Measurements from ENCODE around the gene KCNJ11. TPM values are rescaled to one million over a fixed set of nuclear protein-coding genes. Genes with fewer than 3 reads are reported as not detected.

The KCNJ11 gene
- total RNA-seq (10 to 100 TPM; 11.5 to 32.4 (median 17.6) TPM), polyA plus RNA-seq (10 to 100 TPM; 14.8 to 22.3 TPM)
- long read RNA-seq, donor 1, transcript KCNJ11-201 (1 exons, 2,801 nt): major isoform, 51 of 53 reads
- long read RNA-seq, donor 1, partial matches to known transcripts: 0 of 53 reads
- long read RNA-seq, donor 1, other reads (novel, unspliced or antisense): 2 of 53 reads
- long read RNA-seq, donor 2, transcript KCNJ11-201 (1 exons, 2,801 nt): major isoform, 55 of 55 reads
- long read RNA-seq, donor 2, partial matches to known transcripts: 0 of 55 reads
- long read RNA-seq, donor 2, other reads (novel, unspliced or antisense): 0 of 55 reads
- long read RNA-seq, donor 3, transcript KCNJ11-201 (1 exons, 2,801 nt): major isoform, 60 of 61 reads
- long read RNA-seq, donor 3, partial matches to known transcripts: 1 of 61 reads
- long read RNA-seq, donor 3, other reads (novel, unspliced or antisense): 0 of 61 reads

DNA sequence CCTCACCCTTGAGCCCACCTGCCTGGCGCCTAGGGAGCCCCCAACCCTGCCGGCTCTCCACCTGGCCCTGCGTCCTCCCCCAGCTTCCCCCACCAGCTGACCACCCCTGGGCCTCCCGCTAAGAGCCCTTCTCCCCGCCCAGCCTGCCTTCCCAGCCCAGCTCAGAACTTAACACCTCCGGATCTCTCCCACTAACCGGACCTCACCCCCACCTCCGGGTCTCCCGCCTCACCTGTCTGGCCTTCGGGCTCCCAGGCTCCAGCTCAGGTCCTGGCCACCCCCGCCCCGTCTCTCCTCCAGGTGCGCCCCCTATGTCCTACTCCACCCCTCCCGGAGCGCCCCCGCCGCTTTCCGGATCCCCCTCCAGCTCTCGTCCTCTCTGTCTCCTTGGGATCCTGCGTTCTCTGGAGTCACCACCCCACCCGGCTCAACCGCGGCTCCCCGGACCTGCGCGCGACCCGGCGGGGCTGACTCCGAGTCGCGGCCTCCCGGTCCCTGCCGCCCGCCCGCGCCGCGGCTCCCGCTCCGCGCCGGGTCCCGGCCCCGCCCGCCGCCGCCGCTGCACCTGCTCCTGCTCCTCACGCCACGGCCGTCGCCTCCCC, at the start of gene KCNJ11:
TSS of gene KCNJ11 (minus strand) at position 51 of the 602 bp plus-strand sequence. CDS start 568 bp downstream, outside the sequence.
- Histone ChIP-seq H3K27me3 (peaks cover 0 to 15% (median 0%) of the 10 kb centered on the region in 9 donors), H3K9me3 (no peaks in the 10 kb centered on the region), H3K36me3 (no peaks in the 10 kb centered on the region), H3K27ac (peak within 1 kb of the TSS in 10 of 12 donors; percentile 8 to 77 (median 50)), H3K4me1 (peaks cover 0 to 39% (median 11%) of the 10 kb centered on the region in 12 donors), H3K4me3 (peak within 1 kb of the TSS; percentile 15 to 68 (median 56))
- ATAC-seq (peak in 2 of 4 donors; percentile 7 to 30), DNase-seq (peak in 1 of 5 donors; percentile 27)
- no peak for TF ChIP-seq POLR2A (IDR thresholded peaks at IDR 0.05)
- no peak for TF ChIP-seq CTCF (IDR thresholded peaks at IDR 0.05)
- intact Hi-C loops (cut with DNase I): loop anchor here in 1 of 10 donors (1.0 kb wide), 1 partner anchor 116 kb away; no protein-coding TSS in a partner anchor
- WGBS, 4 donors: 2 to 5% (median 4%) methylated on average over 32 to 53 of the region's 53 CpGs

DNA sequence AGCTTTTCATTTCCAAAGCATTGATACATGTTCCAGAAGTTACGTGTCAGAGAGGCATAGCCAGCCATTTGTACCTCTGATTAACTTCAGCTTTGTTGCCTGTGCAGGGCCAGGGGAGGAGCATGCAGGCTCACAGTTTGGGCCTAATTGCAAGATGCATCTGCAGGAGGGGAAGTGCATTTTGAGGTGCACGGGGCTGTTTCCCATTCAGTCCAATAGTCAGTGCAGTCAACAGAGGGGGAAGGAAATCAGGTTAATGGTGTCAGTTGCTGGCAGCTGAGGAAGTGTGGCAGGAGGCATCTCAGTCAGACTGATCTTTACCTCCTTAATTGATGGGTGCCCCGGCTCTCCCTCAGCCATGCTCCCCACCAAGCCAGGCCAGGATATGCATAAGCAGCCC, 48.9 kb upstream of the KCNJ11 start:
- DNase-seq (no peak), ATAC-seq (no peak)
- intact Hi-C loops (cut with DNase I): no loop called here
- no peak for TF ChIP-seq POLR2A (IDR thresholded peaks at IDR 0.05)
- TF ChIP-seq CTCF (IDR thresholded peaks at IDR 0.05): no peak
- WGBS, 4 donors: 67 to 84% (median 72%) methylated on average over 2 to 3 of the region's 3 CpGs
- peaks cover 0 to 16% (median 0%) of the 10 kb centered on the region in 9 donors for H3K27me3 ChIP-seq
- no peak overlapping the region for H3K4me3 ChIP-seq
- no peak overlapping the region for H3K27ac ChIP-seq
- H3K9me3 ChIP-seq: no peaks in the 10 kb centered on the region
- no peaks in the 10 kb centered on the region for H3K36me3 ChIP-seq
- H3K4me1 ChIP-seq: no peaks in the 10 kb centered on the region

- no peak overlapping the region for H3K27ac ChIP-seq
- no peaks in the 10 kb centered on the region for H3K9me3 ChIP-seq
- no peak for TF ChIP-seq POLR2A (IDR thresholded peaks at IDR 0.05)
- TF ChIP-seq CTCF (IDR thresholded peaks at IDR 0.05): no peak
- no peak for ATAC-seq
- 84 to 89% (median 88%) methylated on average over 4 of the region's 4 CpGs for WGBS, 4 donors
- H3K4me1 ChIP-seq: no peaks in the 10 kb centered on the region
- no peak overlapping the region for H3K4me3 ChIP-seq
- H3K36me3 ChIP-seq: no peaks in the 10 kb centered on the region
- intact Hi-C loops (cut with DNase I): no loop called here
- peaks cover 0 to 7% (median 0%) of the 10 kb centered on the region in 9 donors for H3K27me3 ChIP-seq
- no peak for DNase-seq
These were observed 45.6 kb upstream of the KCNJ11 start for GRCh38 chr11:17434108-17434507.

DNA sequence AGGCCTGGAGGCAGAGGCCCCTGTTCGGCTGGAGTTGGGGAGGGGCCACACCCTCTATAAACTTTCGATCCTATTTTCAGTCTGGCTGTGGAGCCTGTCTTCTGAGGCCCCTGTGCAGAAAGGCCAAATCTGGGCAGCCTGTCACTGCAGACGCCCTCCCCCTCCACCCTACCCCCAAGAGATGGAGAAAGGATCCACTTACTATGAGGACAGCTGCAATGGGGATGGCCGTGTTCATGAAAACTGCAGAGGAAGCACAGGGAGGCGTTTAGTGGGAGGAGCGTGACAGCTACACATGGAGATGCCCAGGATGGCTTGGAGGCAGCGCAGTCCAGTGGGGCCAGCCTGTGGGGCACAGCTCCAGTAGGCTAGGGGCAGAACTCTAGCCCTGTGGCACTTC, 43.5 kb upstream of the KCNJ11 start:
- H3K27ac ChIP-seq: no peak overlapping the region

More for the DNA sequence above, 43.5 kb upstream of the KCNJ11 start:
- Histone ChIP-seq H3K27me3 (peaks cover 0 to 3% (median 0%) of the 10 kb centered on the region in 9 donors), H3K9me3 (no peaks in the 10 kb centered on the region), H3K36me3 (no peaks in the 10 kb centered on the region), H3K4me1 (no peaks in the 10 kb centered on the region), H3K4me3 (no peak overlapping the region)
- ATAC-seq: no peak
- intact Hi-C loops (cut with DNase I): no loop called here
- no peak for DNase-seq
- WGBS, 4 donors: 61 to 79% (median 78%) methylated on average over 7 of the region's 7 CpGs
- TF ChIP-seq POLR2A (IDR thresholded peaks at IDR 0.05): no peak
- no peak for TF ChIP-seq CTCF (IDR thresholded peaks at IDR 0.05)
